Activated CD4-positive, CD25-positive, alpha-beta regulatory T cell treated with anti-CD3 and anti-CD28 coated beads, Interleukin-2, amount 50 U/mL, for 24 hours (primary cell): ENCODE results near the gene BRSK1.
A peak's percentile ranks its signal among the peaks of the same experiment; 100 is the strongest.
"Not testable (repeated sequence)": the region's sequence is repeated elsewhere in the genome, so short reads cannot be mapped to it uniquely, and the experiment has no call there.

Experiments
- ATAC-seq, 2 donors: fragments of 150-1000 bp; cut with Tn5 transposase; one replicate each; pipeline ENCODE4 v1.10.0; 2021; ENCODE audit warnings: mild to moderate bottlenecking in 1 of 2, moderate library complexity in 1 of 2

BRSK1 gene

DNA sequence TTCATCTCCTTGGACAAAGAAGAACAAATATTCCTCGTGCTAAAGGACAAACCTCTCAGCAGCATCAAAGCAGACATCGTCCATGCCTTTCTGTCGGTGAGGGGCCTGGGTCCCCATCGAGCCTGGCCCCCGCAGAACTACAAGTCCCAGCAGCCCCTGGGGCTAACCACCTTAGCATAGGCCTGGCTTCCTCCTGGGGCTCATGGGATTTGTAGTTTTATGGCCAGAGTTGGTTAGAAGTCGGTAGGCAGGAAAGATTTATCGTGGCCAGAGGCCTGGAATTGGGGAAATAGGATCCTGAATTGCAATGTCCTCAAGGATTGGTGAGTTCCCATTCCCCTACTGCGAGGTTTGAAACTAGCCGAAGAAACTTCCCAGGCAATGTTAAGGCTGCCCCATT, 21.7 kb downstream of the BRSK1 start:
- ATAC-seq, result peak; percentile 44 to 70

DNA sequence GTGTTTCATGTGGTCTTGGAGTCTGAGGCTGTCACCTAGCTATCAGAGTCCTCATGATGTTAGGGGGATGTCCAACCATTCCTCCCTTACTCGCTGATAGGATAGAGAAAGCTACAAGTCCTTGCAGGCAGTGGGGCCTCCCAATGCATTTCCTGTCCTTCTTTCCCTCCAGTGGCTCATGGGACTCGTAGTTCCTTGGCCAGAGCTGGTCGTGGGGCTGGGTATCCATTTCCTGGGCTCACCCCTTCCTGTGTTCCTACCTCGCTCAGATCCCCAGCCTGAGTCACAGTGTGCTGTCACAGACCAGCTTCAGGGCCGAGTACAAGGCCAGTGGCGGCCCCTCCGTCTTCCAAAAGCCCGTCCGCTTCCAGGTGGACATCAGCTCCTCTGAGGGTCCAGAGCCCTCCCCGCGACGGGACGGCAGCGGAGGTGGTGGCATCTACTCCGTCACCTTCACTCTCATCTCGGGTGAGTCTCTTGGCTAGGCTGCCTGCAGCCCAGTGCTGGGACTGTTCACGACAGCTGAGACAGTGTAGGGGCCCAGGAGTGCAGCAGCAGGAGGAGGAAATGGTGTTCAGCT, 22.3 kb downstream of the BRSK1 start:
- no peak for ATAC-seq

DNA sequence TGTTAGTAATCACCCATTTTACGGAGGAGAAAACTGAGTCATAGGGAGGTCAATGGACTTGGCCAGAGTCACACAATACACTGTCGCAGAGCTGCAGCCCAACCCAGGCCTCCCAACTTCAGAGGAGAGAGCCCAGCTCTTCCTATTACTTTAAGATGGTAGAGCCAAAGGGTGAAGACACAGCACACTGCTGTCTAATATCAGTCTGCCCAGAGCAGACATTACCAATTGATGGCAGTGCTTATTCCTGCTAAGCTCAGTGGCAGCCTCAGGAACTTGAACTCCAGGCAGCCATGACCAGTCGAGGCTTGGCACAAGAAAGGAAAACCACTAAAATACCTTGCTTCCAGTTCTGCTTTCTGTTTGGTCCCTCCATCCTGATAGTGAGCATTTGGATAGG, 22.9 kb downstream of the BRSK1 start:
- no peak for ATAC-seq

- ATAC-seq, result no peak
Measured at GRCh38 chr19:55308281-55308680, 24.5 kb downstream of the BRSK1 start.

DNA sequence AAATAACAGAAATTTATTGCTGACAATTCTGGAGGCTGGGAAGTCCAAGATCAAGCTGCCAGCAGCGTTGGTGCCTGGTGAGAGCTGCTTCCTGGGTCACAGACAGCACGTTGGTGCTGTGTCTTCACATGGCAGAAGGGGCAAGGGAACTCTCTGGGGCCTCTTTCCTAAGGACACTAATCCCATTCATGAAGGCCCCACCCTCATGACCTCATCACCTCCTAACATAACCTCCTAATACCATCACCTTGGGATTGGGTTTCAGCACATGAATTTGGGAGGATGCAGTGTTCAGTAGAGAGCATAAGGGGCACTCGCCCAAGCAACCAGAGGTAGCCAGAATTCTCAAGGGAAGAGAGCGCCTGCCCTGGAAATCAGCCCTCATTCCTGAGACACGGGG, 25.7 kb downstream of the BRSK1 start:
- no peak for ATAC-seq

GRCh38 chr19:55310498-55310897, 26.7 kb downstream of the BRSK1 start:
- no peak for ATAC-seq

GRCh38 chr19:55311397-55311796, 27.6 kb downstream of the BRSK1 start:
- ATAC-seq, result no peak

GRCh38 chr19:55311797-55312196, 28.0 kb downstream of the BRSK1 start:
- ATAC-seq, result no peak

GRCh38 chr19:55312621-55313512, 29.1 kb downstream of the BRSK1 start:
- ATAC-seq, result no peak

GRCh38 chr19:55314396-55314795, 30.6 kb downstream of the BRSK1 start:
- no peak for ATAC-seq

- no peak for ATAC-seq
Measured at GRCh38 chr19:55315956-55316525, 32.2 kb downstream of the BRSK1 start.

DNA sequence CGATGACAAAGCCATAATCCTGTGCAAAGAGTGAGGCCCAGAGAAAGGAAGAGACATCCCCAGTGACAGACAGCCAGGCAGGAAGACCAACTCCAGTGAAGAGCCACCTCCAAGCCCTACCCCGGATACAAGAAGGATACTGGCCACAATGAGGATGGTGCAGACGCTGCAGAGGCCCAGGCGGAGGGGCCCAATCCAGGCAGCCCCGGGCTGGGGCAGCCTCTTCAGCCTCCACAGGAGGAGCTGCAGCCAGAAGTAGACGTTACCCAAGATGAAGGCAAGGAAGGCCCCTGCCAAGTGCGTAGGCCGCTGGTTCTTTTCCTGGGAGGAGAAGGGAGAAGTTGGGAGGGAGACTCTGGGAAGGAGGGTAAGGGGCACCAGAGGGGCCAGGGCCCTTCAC, 32.8 kb downstream of the BRSK1 start:
- ATAC-seq, result no peak

GRCh38 chr19:55319785-55320184, 36.0 kb downstream of the BRSK1 start:
- no peak for ATAC-seq

GRCh38 chr19:55320844-55321419, 37.1 kb downstream of the BRSK1 start:
- ATAC-seq, result no peak

DNA sequence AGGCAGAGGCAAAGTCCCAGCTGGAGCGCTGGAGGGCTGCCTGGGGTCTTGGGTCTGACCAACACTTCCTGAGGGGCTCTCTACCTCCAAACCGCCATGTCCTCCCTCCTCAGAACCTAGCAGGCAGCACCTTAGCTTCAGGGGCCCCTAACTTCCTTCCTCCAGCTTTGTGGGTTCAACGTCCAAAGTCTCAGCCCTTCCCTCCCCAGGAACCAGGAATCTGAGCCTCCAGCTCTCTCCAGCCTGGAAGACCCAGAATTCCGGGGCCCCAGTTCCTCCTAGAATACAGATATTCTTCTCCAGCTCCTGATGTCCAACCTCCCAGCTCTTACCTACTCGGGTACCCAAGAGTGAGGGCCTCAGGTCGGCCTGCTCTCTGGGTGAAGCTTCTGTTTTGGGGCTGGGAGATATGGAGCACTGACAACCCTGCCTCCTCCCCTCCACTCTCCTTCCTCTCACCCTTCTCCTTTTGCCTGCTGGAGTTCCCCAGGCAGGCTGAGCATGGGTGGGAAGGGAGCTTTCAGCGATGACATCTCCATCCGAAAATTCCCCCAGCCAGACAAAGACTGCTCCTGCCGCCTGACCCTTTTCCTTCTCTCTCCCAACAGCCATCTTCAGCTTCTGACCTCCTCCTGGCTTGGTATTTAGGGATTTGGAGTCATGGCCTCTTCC, 37.8 kb downstream of the BRSK1 start:
- no peak for ATAC-seq

GRCh38 chr19:55322204-55322885, 38.5 kb downstream of the BRSK1 start:
- no peak for ATAC-seq

DNA sequence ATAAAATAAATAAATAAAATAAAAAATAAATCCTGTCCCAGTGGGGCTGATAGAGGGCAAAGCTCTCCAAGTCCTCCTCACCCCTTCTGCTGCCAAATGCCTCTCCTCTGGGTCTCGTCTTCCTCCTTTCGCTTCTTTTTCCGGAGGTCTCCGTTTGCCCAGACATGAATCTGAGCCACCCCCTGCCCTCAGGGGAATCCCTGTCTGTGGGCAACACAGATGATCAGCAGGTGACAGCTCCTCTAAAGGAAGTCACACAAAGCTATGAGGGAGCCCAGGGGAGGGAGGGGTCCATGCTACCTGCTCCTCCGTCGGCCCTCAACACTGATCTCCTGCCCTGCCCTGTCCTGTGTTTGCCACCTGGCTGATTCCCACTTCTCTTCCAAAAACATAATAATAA, 40.9 kb downstream of the BRSK1 start:
- ATAC-seq, result no peak

GRCh38 chr19:55325172-55325571, 41.4 kb downstream of the BRSK1 start, which contains the start of gene TMEM150B:
TSS of gene TMEM150B (minus strand) at chr19:55325341. CDS start at chr19:55321036, 4,305 bp downstream.
- ATAC-seq, result no peak

DNA sequence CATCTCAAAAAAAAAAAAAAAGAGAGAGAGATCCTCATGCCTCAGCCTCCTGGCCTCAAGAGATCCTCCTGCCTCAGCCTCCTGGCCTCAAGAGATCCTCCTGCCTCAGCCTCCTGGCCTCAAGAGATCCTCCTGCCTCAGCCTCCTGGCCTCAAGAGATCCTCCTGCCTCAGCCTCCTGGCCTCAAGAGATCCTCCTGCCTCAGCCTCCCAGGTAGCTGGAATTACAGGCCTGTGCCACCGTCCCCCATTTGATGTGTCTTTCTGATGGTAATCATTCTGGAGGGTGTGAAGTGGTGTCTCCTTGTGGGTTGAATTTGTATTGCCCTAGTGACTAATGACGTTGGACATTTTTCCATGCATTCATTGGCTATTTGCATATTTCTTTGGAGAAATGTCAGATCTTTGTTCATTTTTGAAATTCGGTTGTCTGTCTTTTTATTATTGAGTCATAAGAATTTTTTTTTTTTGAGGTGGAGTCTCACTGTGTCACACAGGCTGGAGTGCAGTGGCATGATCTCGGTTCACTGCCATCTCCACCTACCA, 45.0 kb downstream of the BRSK1 start:
- not testable (repeated sequence) for ATAC-seq

GRCh38 chr19:55329791-55330190, 46.0 kb downstream of the BRSK1 start:
- ATAC-seq, result not testable (repeated sequence)

DNA sequence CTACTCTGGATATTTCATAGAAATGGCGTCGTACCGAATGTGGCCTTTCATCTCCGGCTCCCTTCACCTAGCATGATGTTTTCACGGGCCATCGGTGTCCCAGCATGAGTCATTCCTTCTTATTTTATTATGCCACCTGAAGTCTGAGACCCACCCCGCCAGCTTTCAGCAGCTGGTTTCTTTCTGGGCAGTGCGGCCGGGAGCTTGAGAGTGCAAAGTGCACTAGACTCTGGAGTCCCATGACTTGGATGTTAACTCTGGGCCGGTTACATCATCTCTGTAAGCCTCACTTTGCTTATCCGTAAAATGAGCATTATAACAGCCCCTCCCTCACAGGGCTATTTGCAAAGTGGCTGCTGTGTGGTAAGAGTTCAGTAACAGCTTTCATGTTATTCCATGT, 50.1 kb downstream of the BRSK1 start:
- ATAC-seq, result no peak

GRCh38 chr19:55336101-55336500, 52.3 kb downstream of the BRSK1 start:
- ATAC-seq, result no peak
